GM21360 (cell line): Measurements from ENCODE around the gene MFAP4.

Source experiments
- ATAC-seq: cut with Tn5 transposase; IDR thresholded peaks from one replicate; pipeline ENCODE4 v1.9.1; 2021; ENCODE audit warnings: mild to moderate bottlenecking, moderate library complexity; ENCODE audit not compliant: unreplicated experiment

The MFAP4 gene, protein sequence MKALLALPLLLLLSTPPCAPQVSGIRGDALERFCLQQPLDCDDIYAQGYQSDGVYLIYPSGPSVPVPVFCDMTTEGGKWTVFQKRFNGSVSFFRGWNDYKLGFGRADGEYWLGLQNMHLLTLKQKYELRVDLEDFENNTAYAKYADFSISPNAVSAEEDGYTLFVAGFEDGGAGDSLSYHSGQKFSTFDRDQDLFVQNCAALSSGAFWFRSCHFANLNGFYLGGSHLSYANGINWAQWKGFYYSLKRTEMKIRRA

DNA sequence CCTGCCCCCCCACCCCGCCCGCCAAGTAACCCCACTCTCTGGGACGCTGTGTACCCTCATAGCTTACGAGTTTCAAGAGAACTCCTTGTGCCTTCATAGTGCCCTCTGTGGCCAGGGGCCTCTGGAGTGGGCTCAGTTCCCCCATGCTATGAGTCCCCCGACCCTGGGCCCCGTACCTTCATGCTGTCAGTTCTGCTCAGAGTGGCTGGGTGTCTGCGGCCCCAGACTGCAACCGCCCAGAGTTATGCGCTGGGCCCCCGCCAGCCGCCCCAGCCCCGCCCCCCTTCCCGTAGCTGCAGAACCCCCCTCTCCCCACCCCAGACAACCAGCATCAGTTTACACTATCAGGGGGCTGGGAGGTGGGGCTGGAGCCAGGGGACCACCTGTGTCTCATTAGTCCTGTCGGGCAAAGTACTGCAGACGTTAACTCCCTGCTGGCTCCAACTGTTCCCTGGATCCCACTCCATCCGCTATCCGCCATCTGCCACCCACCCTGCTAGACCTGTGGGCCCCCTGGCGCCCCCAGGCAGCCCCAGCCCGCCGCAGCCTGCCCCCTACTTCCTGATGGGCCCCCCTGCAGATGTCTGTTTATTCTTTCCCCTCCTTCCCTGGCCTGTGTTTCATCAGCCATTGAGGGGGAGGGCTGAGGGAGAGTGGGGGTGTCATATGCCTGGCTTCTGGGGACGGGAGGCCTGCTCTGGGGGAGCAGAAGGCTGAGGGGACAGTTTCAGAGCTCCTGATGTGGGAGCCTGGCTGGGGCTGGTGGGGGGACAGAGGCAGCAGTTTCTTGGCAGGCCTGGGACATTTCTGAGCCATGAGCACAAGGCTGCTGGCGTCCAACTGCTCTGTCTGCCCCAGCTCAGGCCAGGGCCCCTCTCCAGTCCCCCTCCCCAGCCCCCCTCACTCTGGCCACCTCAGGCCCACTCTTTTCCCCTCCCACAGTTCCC, at the start of gene MFAP4:
TSS of gene MFAP4 (minus strand) at position 217 of the 947 bp plus-strand sequence. CDS start at position 182, 35 bp downstream.
- ATAC-seq, result no peak

GRCh38 chr17:19433727-19434340, 46.8 kb upstream of the MFAP4 start:
- ATAC-seq, result no peak

GRCh38 chr17:19433255-19433654, 46.3 kb upstream of the MFAP4 start:
- no peak for ATAC-seq

GRCh38 chr17:19431691-19432090, 44.7 kb upstream of the MFAP4 start:
- ATAC-seq, result no peak

- no peak for ATAC-seq
These were observed 39.6 kb upstream of the MFAP4 start for GRCh38 chr17:19426631-19427030.

DNA sequence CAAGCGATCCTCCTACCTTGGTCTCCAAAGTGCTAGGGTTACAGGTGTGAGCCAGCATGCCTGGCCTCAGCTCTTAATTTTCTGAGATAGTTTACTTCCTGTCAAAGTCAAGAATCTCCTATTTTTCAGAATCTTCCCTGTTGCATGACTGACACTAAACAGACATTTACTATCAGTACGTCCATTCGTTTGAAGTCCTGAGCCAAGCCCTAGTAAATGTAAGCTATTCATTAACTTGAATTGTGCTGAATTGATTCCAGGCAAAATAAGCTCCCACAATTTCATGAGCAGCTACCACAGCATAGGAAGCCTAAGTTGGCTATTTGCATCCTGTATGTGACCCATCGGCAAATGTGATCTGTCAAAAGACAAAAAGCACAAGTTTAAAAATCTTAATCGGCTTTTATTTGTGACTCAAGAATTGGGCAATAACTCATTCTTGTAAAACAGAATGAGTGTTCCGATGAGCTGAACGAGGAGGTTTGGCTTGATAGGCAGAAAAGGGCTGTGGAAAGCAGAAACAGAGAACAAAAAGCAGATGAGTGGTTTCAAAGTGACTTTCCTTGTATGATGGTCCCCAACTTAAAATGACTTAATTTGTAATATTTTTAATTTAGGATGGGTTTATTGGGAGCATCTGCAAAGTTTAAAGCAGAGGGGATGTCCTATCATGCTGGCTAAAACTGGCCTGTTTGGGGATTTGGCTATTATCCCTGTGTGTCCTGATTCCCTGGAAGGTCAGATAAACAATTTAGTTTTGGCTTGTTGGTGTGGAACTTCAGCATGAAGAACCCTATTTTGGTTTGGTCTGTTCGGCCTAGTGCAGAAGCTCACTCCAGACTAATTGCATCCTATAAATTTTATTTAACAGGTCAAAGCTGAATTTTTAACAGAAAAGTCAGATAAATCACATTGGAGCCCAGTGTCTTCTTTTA, 38.2 kb upstream of the MFAP4 start:
- ATAC-seq, result no peak

DNA sequence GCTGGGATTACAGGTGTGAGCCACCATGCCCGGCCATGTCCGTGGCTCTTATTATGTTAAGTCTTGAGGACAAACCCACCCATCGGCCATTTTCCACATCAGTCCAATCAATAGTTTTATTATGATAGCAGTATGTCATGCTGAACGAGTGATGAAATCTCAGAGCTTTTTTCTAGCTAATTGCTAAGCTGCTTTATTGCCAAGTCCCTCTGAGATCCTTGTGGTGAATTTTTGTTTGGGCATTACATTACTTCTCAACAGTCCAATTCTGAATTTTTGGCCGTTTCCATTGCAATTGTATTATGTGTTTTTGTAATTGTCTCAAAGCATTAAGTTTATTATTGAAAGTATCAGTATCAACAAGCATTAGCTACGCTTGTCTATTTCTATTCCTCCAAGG, 34.9 kb upstream of the MFAP4 start:
- no peak for ATAC-seq

GRCh38 chr17:19421219-19421618, 34.2 kb upstream of the MFAP4 start:
- ATAC-seq, result no peak

DNA sequence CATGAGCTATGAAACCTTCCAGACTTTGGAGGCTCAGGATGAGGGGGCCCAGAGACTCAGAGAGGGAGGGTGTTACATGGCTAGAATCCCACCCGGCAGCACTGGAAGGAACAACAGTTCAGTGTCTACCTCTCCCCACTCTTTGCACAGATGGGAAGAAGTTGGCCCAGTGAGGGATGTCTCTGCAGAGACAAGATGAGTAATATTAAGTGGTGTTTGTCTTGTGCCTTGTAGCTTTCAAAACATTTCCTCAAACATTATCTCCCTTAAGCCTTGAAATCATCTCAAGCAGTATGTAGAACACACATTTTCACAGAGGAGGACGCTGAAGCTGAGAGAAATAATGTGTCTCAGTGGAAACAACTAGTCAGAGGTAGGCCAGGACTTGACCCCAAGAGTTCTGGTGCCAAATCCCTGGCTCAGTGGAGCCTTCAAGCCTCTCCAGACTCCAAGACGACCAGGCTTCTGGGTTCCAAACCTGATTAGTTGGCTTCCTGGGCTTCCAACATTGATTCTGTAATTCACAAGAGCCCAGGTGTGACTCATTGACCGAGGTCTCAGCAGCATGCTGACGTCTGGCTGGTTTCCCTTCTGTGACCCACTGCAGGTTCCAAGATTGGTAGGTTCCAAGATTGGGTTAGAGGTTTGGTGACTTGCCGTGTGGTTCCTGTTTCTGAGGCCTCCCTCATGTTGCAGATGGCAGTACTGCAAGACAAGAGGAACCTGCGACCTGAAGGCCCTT, 31.4 kb upstream of the MFAP4 start:
- ATAC-seq, result no peak

- no peak for ATAC-seq
These were observed 30.6 kb upstream of the MFAP4 start for GRCh38 chr17:19417611-19418010.

GRCh38 chr17:19415806-19416775, 29.1 kb upstream of the MFAP4 start:
- ATAC-seq, result no peak

DNA sequence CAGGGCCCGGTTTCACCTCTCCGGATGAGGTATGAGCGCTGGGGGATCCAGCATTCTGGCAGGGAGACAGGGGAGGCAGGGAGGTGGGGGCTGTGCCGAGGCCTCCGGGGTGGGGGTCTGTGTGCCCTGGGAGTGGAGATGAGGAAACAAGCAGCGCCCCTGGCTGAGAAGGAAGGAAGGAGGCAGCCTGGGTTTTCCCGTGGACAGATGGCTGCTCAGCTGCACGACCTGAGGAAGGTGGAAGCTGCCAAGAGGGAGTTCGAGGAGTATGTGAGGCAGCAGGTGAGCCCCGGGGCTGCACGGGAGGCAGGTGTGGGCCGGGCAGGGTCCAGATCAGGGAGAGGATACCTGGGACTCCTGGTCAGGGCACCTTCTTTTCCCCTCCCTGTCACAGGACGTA, 28.3 kb upstream of the MFAP4 start:
- no peak for ATAC-seq

DNA sequence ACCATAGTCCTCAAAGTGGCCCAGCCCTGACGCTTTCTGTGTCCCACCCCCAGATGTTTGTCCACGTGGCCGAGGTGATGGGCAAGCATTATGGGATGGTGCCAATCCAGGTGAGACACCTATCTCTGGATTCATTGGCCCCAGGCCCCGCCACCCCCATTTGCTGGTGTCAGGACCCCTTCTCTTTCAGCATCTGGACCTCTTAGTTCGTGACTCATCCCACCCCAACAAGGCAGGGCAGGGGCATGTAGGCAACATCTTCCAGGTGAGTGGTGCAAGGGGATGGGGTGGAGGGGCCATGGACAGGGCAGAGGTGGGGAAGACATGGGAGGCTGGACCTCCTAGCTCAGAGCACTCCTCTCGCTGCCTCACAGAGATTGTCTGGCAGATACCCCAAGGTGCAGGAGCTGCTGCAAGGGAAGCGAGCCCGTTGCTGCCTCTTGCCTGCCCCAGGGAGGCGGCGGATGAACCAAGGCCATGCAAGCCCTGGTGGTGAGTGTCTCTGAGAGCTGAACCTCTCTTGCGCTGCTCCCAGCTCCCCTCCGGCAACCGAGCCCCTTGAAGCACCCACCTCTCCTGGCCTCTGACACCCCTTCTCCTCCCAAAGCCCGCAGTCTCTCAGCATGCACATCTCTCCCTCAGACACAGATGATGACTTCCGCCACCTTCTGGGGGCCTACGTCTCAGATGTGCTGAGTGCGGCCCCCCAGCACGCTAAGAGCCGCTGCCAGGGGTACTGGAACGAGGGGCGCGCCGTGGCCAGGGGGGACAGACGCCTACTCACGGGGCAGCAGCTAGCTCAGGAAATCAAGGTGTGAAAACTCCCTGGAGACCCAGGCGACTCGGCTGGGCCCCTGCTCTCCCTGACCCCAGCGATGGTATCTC, 27.6 kb upstream of the MFAP4 start:
- no peak for ATAC-seq

DNA sequence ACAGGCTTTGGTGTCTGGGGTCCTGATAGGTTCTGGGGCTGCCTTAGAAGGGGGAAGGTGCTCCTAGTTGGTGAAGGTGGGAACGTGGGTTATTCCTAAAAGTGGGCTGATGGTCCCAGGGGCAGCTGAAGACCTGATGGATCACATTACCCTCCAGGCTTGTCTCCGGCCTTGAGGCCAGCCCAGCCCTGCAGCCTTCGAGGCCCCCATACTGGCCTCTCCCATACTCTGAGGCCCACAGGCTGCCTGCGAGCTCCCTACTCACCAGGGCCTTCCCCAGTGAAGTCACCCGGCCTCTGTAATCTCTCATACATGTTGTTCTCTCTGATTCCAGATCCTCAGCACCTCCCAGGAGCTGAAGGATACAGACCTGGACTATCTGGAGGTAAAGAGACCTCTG, 26.8 kb upstream of the MFAP4 start:
- ATAC-seq, result no peak

DNA sequence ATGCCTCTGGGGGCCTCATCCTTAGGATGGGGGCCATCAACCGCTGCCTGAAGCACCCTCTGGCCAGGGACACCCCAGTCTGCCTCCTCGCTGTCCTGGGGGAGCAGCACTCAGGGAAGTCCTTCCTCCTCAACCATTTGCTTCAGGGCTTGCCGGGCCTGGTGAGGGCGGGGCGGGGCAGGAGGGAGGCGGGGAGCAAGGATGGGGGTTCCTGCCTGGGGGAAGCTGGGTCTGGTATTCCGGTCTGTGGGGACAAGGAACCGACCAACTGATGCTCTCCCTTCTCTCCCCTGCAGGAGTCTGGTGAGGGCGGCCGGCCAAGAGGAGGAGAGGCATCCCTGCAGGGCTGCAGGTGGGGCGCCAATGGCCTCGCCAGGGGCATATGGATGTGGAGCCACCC, 26.0 kb upstream of the MFAP4 start:
- no peak for ATAC-seq

GRCh38 chr17:19412510-19412909, 25.5 kb upstream of the MFAP4 start:
- ATAC-seq, result no peak

DNA sequence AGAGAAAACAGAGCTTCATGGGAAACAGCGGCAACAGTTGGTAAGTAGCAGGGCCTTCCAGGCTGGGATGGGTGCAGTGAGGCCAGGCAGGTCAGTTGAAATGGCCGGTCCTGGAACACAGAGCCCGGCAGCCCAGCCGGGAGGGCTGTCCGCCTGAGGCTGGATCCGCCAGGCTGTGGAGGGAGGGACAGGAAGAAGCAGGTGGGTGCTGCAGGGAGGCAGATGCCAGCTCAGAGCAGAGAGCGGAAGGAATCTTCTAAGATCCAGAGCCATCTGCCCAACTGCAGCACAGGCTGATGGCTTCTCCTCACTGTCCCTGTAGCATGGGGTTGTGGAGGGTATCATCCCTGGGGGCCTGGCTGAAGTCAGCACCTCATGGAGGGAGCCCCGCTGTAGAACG, 24.6 kb upstream of the MFAP4 start:
- ATAC-seq, result no peak
